ENCODE measurements around the gene SPACA5B. TPM values are rescaled to one million over a fixed set of nuclear protein-coding genes. Genes with fewer than 3 reads are reported as not detected.
"Not testable (repeated sequence)": the region's sequence is repeated elsewhere in the genome, so short reads cannot be mapped to it uniquely, and the experiment has no call there.

The SPACA5B gene
- total RNA-seq, 1 donor from 2014 or later = not detected

DNA sequence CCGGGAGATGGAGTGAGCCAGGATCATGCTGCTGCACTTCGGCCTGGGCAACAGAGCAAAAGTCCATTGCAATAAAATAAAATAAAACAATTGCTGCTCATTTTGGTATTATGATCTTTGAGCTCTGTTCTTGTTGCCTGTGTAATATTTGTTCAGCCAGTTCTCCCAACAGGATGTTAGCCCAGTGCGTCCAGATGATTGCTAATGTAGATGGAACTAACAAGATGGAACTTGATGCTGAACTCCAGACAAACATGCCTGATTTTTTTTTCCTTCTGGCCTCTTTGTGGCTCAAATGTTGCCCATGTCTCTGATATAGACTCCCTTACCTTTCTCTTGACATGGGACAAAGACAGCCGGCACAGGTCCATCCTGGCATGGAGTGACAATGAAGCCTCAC, 50.4 kb downstream of the SPACA5B start:
- no peak for DNase-seq
- ATAC-seq = no peak
- intact Hi-C loops (cut with micrococcal nuclease) = no loop called here

DNA sequence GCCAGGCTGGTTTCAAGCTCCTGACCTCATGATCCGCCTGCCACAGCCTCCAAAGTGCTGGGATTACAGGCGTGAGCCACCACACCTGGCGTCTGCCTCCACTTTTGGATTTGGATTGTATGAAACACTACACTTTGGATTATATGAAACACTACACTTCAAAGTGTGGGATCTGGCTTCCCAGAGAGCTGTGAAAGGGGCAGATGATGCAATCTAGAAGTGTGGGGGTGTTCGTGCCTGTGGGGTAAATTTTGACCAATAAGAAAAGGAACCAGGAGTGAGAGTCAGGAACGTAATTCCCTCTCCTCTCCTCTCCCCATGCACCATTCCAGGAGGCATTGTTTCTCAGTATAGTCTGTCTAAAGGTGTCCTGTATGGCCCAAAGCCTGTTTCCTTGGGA, 51.5 kb downstream of the SPACA5B start:
- ATAC-seq; DNase-seq; intact Hi-C loops (cut with micrococcal nuclease): not testable (repeated sequence)

Other genes starting within 250 kb of the SPACA5B start
- 3.4 TPM for gene ZNF182, start 126.6 kb upstream of the SPACA5B start, total RNA-seq
- gene SPACA5, start 123.6 kb upstream of the SPACA5B start, total RNA-seq = not detected
- 3.0 TPM for gene ZNF630, start 59.0 kb upstream of the SPACA5B start, total RNA-seq
- gene SSX5, start 66.2 kb downstream of the SPACA5B start, total RNA-seq = not detected
- not detected for gene SSX1, start 124.8 kb downstream of the SPACA5B start, total RNA-seq
- gene SSX3, start 226.1 kb downstream of the SPACA5B start, total RNA-seq = not detected